ENCODE measurements around the gene TRDMT1.

TRDMT1 gene

GRCh38 chr10:17181110-17181509 is 20.4 kb downstream of the TRDMT1 start:
- DNase-seq (ENCODE audit: extremely low spot score, insufficient read length, low read depth) (no peak), FAIRE-seq (no peak)

GRCh38 chr10:17179002-17179401 is 22.5 kb downstream of the TRDMT1 start:
- no peak for DNase-seq (ENCODE audit: extremely low spot score, insufficient read length, low read depth)
- FAIRE-seq = no peak

- no peak for FAIRE-seq
- DNase-seq (ENCODE audit: extremely low spot score, insufficient read length, low read depth) = no peak
Measured at GRCh38 chr10:17178006-17178405, 23.5 kb downstream of the TRDMT1 start.

- DNase-seq (ENCODE audit: extremely low spot score, insufficient read length, low read depth) = no peak
- no peak for FAIRE-seq
Measured at GRCh38 chr10:17177014-17177413, 24.5 kb downstream of the TRDMT1 start.

GRCh38 chr10:17176091-17176490 is 25.4 kb downstream of the TRDMT1 start:
- DNase-seq (ENCODE audit: extremely low spot score, insufficient read length, low read depth) = no peak
- FAIRE-seq = no peak

GRCh38 chr10:17175551-17175950 is 25.9 kb downstream of the TRDMT1 start:
- no peak for DNase-seq (ENCODE audit: extremely low spot score, insufficient read length, low read depth)
- FAIRE-seq = peak; percentile 42

- DNase-seq (ENCODE audit: extremely low spot score, insufficient read length, low read depth) (no peak), FAIRE-seq (no peak)
Measured at GRCh38 chr10:17174626-17175025, 26.8 kb downstream of the TRDMT1 start.

- no peak for FAIRE-seq
- no peak for DNase-seq (ENCODE audit: extremely low spot score, insufficient read length, low read depth)
Measured at GRCh38 chr10:17171141-17171641, 30.3 kb downstream of the TRDMT1 start.

- DNase-seq (ENCODE audit: extremely low spot score, insufficient read length, low read depth) (no peak), FAIRE-seq (no peak)
Measured at GRCh38 chr10:17169803-17170202, 31.7 kb downstream of the TRDMT1 start.

GRCh38 chr10:17166699-17167098 is 34.8 kb downstream of the TRDMT1 start:
- DNase-seq (ENCODE audit: extremely low spot score, insufficient read length, low read depth) (no peak), FAIRE-seq (no peak)

GRCh38 chr10:17162828-17163227 is 38.6 kb downstream of the TRDMT1 start:
- FAIRE-seq = no peak
- no peak for DNase-seq (ENCODE audit: extremely low spot score, insufficient read length, low read depth)

- FAIRE-seq (no peak), DNase-seq (ENCODE audit: extremely low spot score, insufficient read length, low read depth) (no peak)
Measured at GRCh38 chr10:17161775-17162174, 39.7 kb downstream of the TRDMT1 start.

- no peak for FAIRE-seq
- no peak for DNase-seq (ENCODE audit: extremely low spot score, insufficient read length, low read depth)
Measured at GRCh38 chr10:17157024-17157423, 44.4 kb downstream of the TRDMT1 start.

- no peak for DNase-seq (ENCODE audit: extremely low spot score, insufficient read length, low read depth)
- FAIRE-seq = no peak
Measured at GRCh38 chr10:17155826-17156225, 45.6 kb downstream of the TRDMT1 start.

- no peak for DNase-seq (ENCODE audit: extremely low spot score, insufficient read length, low read depth)
- no peak for FAIRE-seq
Measured at GRCh38 chr10:17154116-17154515, 47.4 kb downstream of the TRDMT1 start.

- FAIRE-seq (no peak), DNase-seq (ENCODE audit: extremely low spot score, insufficient read length, low read depth) (no peak)
Measured at GRCh38 chr10:17153321-17153720, 48.2 kb downstream of the TRDMT1 start.

- DNase-seq (ENCODE audit: extremely low spot score, insufficient read length, low read depth) = no peak
- FAIRE-seq = no peak
Measured at GRCh38 chr10:17151716-17152115, 49.8 kb downstream of the TRDMT1 start.

- DNase-seq (ENCODE audit: extremely low spot score, insufficient read length, low read depth) = no peak
- FAIRE-seq = no peak
Measured at GRCh38 chr10:17147884-17148489, 53.5 kb downstream of the TRDMT1 start.

GRCh38 chr10:17146892-17147291 is 54.6 kb downstream of the TRDMT1 start:
- FAIRE-seq (no peak), DNase-seq (ENCODE audit: extremely low spot score, insufficient read length, low read depth) (no peak)

GRCh38 chr10:17145239-17145638 is 56.2 kb downstream of the TRDMT1 start:
- no peak for DNase-seq (ENCODE audit: extremely low spot score, insufficient read length, low read depth)
- FAIRE-seq = no peak

- DNase-seq (ENCODE audit: extremely low spot score, insufficient read length, low read depth) = no peak
- FAIRE-seq = no peak
Measured at GRCh38 chr10:17144757-17145156, 56.7 kb downstream of the TRDMT1 start.

GRCh38 chr10:17144032-17144431 is 57.4 kb downstream of the TRDMT1 start:
- FAIRE-seq = no peak

More at GRCh38 chr10:17144032-17144431, 57.4 kb downstream of the TRDMT1 start:
- no peak for DNase-seq (ENCODE audit: extremely low spot score, insufficient read length, low read depth)

All from GM18507 (cell line).